Fibroblast of lung (primary cell): ENCODE measurements around the gene AKAP12.

Experiments used
- EZH2 ChIP-seq: IDR thresholded peaks from 2 replicates; pipeline ENCODE4 v1.5.1; 2012; ENCODE audit warnings: low read length, control low read depth, mild to moderate bottlenecking; ENCODE audit errors: missing control alignments
- TF ChIP-seq, protein P1 (sequence below), 2 donors: IDR thresholded peaks in 1 of 2; conservative IDR thresholded peaks in 1 of 2; 1 replicate in 1 of 2; 2 replicates in 1 of 2; pipeline ENCODE4 v1.5.1; 2011 to 2012; ENCODE audit warnings: low read length in 2 of 2, control low read depth in 1 of 2, inconsistent platforms in 1 of 2, low read depth in 1 of 2, mild to moderate bottlenecking in 1 of 2

GRCh38 chr6:151381722-151382121, 142.0 kb downstream of the AKAP12 start:
- TF ChIP-seq, protein P1, sequence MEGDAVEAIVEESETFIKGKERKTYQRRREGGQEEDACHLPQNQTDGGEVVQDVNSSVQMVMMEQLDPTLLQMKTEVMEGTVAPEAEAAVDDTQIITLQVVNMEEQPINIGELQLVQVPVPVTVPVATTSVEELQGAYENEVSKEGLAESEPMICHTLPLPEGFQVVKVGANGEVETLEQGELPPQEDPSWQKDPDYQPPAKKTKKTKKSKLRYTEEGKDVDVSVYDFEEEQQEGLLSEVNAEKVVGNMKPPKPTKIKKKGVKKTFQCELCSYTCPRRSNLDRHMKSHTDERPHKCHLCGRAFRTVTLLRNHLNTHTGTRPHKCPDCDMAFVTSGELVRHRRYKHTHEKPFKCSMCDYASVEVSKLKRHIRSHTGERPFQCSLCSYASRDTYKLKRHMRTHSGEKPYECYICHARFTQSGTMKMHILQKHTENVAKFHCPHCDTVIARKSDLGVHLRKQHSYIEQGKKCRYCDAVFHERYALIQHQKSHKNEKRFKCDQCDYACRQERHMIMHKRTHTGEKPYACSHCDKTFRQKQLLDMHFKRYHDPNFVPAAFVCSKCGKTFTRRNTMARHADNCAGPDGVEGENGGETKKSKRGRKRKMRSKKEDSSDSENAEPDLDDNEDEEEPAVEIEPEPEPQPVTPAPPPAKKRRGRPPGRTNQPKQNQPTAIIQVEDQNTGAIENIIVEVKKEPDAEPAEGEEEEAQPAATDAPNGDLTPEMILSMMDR (conservative IDR thresholded peaks at IDR 0.05 in 1 of 2, IDR thresholded peaks at IDR 0.05 in 1 of 2; ENCODE audit: low read depth in 1 of 2, low read length in 2 of 2), result no peak
- TF ChIP-seq EZH2, result no peak
